Gastrocnemius medialis (tissue), 4 donors: ENCODE data around the gene CIB4.

ENCODE experiments used
- POLR2A ChIP-seq, 2 donors: fragments of 450-650 bp; IDR thresholded peaks; one replicate each; pipeline ENCODE4 v1.6.1; 2017; ENCODE audit warnings: antibody characterized with exemption in 2 of 2, mild to moderate bottlenecking in 2 of 2, moderate library complexity in 2 of 2
- TF ChIP-seq, protein P1 (sequence below), 5 experiments: fragments of 450-650 bp in 3 of 5; fragments of 200-600 bp in 2 of 5; sonication (generic) in 2 of 5; IDR thresholded peaks in 4 of 5; conservative IDR thresholded peaks in 1 of 5; 1 replicate in 4 of 5; 2 replicates in 1 of 5; pipeline ENCODE4 v1.5.1; 2016 to 2019; ENCODE audit warnings: antibody characterized with exemption in 5 of 5, mild to moderate bottlenecking in 3 of 5, moderate library complexity in 3 of 5

DNA sequence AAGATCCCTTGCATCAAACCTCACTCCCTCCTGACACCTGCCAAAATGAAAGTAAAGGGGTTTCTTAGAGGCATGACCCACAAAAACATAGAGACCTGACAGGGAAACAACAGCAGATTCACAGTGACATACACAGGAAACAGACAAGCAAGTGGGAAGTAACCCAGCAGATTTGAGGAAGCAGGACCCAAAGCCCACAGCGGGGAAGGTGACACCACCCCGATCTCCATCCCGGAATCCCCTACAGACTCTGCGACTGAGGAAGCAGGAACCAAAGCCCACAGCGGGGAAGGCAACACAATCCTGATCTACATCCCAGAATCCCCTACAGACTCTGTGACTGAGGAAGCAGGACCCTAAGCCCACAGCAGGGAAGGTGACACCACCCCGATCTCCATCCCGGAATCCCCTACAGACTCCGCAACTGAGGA is 21.6 kb downstream of the CIB4 start:
- TF ChIP-seq, protein P1, sequence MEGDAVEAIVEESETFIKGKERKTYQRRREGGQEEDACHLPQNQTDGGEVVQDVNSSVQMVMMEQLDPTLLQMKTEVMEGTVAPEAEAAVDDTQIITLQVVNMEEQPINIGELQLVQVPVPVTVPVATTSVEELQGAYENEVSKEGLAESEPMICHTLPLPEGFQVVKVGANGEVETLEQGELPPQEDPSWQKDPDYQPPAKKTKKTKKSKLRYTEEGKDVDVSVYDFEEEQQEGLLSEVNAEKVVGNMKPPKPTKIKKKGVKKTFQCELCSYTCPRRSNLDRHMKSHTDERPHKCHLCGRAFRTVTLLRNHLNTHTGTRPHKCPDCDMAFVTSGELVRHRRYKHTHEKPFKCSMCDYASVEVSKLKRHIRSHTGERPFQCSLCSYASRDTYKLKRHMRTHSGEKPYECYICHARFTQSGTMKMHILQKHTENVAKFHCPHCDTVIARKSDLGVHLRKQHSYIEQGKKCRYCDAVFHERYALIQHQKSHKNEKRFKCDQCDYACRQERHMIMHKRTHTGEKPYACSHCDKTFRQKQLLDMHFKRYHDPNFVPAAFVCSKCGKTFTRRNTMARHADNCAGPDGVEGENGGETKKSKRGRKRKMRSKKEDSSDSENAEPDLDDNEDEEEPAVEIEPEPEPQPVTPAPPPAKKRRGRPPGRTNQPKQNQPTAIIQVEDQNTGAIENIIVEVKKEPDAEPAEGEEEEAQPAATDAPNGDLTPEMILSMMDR (IDR thresholded peaks at IDR 0.05 in 4 of 5, conservative IDR thresholded peaks at IDR 0.05 in 1 of 5) = no peak
- TF ChIP-seq POLR2A (IDR thresholded peaks at IDR 0.05) = no peak
